ENCODE data around the gene LIFR.
"Not testable (repeated sequence)": the region's sequence is repeated elsewhere in the genome, so short reads cannot be mapped to it uniquely, and the experiment has no call there.

LIFR gene

GRCh38 chr5:38548064-38548759 is 8.2 kb downstream of the LIFR start:
- DNase-seq = no peak

- DNase-seq = no peak
Measured at GRCh38 chr5:38547257-38547656, 9.2 kb downstream of the LIFR start.

GRCh38 chr5:38546691-38547146 is 9.7 kb downstream of the LIFR start:
- DNase-seq = no peak

- no peak for DNase-seq
Measured at GRCh38 chr5:38543886-38544285, 12.6 kb downstream of the LIFR start.

GRCh38 chr5:38543074-38543473 is 13.4 kb downstream of the LIFR start:
- DNase-seq = no peak

DNA sequence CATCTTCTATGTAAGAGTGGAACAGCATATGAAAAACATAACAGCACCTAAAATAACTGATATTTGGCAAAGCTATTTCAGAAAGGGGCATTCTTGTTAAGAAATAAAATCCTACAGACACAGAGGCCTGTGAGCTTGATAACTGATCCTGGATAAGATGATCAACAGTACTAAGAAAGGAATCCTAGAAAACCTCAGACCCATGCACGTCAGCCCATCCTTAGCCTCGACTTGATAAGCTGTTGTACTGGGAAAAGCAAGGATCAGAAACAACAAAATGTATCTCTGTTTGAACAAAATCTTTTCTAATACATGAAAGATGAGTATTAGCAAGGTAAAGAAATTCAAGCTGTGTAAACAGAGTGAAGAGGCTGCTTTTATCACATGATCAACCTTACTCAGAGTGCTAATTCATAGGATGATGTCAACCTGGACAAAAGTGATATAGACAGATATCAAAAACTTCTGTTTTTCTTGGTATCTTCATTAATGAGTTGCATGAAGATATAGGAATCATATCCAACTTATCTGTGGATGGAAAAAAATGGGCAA is 15.2 kb downstream of the LIFR start:
- no peak for DNase-seq

GRCh38 chr5:38540314-38540713 is 16.1 kb downstream of the LIFR start:
- DNase-seq = no peak

- DNase-seq = no peak
Measured at GRCh38 chr5:38538161-38538560, 18.3 kb downstream of the LIFR start.

GRCh38 chr5:38537505-38537904 is 18.9 kb downstream of the LIFR start:
- DNase-seq = no peak

DNA sequence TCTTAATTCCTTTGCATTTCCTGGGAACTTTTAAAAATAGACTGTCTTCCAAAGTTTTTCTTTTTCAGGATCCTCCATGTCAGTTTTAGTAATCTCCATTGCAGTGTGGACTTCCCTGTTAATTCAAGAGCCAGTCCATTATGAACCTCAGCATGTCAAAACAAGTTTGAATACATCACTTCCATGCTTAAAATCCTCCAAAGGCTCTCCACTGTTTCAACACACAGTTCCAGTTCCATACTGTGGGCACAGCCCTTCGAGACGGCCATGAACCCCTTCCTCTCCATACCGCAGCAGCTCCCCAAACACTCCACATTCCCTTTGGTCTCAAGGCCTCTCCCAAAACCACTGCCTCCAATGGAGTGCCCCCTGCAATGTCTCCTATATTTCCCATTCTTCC is 19.5 kb downstream of the LIFR start:
- DNase-seq = no peak

DNA sequence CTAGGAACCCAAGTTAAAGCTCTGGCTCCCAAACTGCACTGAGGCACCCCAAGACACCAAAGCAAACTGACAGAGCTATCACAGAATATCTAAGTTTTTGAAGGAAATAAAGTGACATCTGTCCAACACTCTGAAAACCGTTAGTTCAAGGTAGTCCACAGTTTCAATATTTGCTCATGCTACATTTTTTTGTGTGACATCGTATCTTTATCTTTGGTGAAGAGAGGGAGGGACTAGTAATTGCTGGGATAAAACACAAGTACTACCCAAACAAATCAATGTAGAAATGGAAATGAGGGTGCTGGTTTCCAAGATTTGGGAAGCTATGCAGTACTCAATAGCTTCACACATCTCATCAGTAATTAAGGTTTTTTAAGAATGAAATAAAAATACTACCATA is 20.6 kb downstream of the LIFR start:
- no peak for DNase-seq

GRCh38 chr5:38535248-38535750 is 21.1 kb downstream of the LIFR start:
- DNase-seq = no peak

DNA sequence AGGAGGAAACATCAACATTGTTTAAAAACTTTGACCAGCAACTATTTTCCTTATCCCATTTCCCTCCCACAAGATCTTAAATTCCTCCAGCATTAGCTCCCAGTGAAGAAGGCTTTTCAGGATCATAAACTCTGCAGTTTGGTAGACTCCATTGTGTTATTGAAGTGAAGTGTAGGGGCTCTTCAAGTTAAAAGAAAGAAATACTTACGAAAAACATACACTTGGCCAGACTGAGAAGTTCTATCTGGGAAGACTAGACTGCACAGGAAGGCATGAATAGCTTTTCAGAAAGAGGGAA is 22.3 kb downstream of the LIFR start:
- DNase-seq = no peak

DNA sequence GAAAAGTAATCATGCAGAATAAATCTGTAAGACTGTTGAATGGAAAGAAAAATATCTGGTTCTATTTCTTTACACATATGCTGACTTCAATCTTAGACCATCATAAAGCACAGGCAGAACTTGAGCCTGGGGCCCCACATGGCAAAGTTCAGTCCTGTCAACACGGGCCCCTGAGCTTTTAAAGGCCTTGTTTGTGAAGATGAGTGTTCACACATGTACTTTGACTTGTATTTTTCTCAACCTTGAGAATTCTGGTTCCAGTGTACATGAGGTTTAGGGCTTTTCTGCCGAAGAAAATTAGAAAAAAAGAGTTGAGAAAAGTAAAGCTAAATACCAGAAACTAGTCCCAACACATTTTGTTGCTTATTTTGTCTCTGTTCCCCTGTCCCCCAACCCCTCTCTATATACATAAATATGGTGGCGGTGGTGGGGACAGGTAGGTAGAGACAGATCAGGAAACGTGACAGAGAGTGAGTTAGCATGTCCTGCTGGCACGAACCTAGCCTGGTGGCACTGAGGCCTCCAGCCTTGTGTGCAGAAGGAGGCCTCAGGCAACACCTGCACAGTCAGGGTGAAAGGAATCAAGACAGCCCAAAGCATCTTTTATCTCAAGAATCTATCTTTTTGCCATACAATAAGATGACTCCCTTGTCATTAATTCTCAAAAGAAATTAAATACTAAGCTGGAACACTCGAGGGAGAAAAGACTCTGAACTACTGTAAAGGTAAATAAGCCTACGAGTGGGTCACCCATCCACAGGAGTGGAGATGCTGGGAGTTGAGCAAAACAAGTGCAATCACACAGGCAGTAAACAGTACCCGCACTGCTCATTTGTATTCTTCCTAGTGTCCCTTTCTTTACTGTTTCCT is 22.9 kb downstream of the LIFR start:
- no peak for DNase-seq

DNA sequence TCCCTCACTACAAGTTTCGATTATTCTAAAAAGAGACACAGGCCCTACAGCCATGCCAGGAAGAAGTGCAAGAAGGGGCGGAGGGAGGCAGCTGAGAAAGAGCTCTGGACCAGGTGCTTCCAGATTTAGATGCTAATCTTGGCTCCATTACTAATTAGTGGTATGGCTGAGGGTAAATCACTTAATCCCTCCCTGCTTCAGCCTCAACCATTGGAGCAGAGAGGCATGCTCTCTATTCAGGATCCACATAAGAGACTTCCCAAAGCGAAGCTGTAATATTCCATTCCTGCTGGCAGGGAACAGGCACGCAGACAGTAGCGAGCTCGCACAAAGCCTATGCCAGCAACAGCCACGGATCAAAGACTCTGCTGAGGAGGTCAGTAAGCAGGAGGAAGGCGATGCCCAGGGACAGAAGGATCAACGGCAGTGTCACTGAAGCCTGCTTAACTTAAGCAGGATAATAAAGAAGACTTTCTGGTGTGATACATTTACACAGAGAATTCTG is 24.2 kb downstream of the LIFR start:
- DNase-seq = no peak

- no peak for DNase-seq
Measured at GRCh38 chr5:38531518-38531917, 24.9 kb downstream of the LIFR start.

- no peak for DNase-seq
Measured at GRCh38 chr5:38529955-38530646, 26.3 kb downstream of the LIFR start.

GRCh38 chr5:38528162-38528703 is 28.2 kb downstream of the LIFR start:
- no peak for DNase-seq

GRCh38 chr5:38527475-38527874 is 29.0 kb downstream of the LIFR start:
- DNase-seq = no peak

GRCh38 chr5:38524022-38524421 is 32.4 kb downstream of the LIFR start:
- DNase-seq = no peak

DNA sequence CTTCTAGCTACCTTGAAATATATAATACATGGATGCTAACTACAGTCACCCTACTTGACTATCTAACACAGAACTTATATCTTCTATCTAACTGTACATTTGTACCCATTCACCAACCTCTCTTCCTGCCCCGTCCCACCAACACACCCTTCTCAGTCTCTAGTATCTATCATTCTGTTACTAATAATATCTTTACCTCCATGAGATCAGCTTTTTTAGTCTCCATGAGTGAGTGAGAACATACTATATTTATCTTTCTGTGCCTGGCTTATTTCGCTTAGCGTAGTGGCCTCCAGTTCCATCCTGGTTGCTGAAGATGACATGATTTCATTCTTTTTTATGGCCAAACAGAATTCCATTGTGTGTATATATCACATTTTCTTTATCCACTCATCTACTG is 37.0 kb downstream of the LIFR start:
- DNase-seq = no peak

DNA sequence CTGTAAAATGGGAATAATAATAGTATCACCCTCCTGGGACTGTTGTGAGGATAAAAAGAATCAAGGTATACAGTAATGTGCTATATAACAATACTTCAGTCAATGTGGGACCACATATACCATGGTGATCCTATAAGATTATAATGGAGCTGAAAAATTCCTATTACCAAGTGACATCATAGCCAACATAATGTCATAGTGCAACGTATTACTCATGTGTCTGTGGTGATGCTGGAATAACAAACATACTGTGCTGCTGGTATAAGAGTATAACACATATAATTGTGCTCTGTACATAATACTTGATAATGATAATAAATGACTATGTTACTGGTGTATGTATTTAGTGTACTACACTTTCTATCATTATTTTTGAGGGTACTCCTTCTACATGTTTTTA is 38.1 kb downstream of the LIFR start:
- no peak for DNase-seq

- not testable (repeated sequence) for DNase-seq
Measured at GRCh38 chr5:38516649-38517048, 39.8 kb downstream of the LIFR start.

Data from stimulated activated CD8-positive, alpha-beta memory T cell treated with anti-CD3 and anti-CD28 coated beads, Interleukin-4, amount 100 ng/mL, for 48 hours (primary cell).